ENCODE measurements around the gene GPR37L1.

GPR37L1 gene

DNA sequence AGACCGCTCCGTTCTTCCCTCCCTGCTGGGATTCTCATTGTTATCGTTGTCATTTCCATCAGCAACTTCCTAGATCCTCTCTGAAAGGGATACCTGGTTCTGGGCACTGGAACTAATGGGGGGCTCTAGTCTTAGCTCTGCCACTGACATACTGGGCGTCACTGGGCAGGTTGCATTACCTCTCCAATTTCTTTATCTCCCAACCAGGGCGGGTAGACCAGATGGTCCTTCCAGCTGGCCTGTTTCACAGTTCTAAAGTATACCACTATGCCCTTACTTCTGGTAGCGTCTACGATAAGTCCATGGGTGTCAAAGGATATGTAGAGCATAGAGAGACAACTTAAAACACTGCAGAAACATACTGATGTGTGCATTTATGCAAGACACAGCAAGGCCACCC is 1.4 kb downstream of the GPR37L1 start:
- H3K4me1 ChIP-seq (ENCODE audit: control insufficient read depth in 1 of 2, insufficient read depth in 2 of 2, low read length in 2 of 2), result no peaks in the 10 kb centered on the region
- H3K9me3 ChIP-seq (ENCODE audit: control insufficient read depth in 1 of 2, low read length in 2 of 2), result no peaks in the 10 kb centered on the region
- H3K27ac ChIP-seq (ENCODE audit: low read depth, low read length), result no peak overlapping the region
- no peaks in the 10 kb centered on the region for H3K27me3 ChIP-seq (ENCODE audit: control insufficient read depth in 1 of 2, insufficient read depth in 2 of 2, low read length in 2 of 2)
- no peak overlapping the region for H3K9ac ChIP-seq (ENCODE audit: low read depth in 1 of 2, low read length in 2 of 2)
- no peak overlapping the region for H3K4me3 ChIP-seq (ENCODE audit: low read depth in 1 of 2, low read length in 2 of 2)
- no peaks in the 10 kb centered on the region for H3K36me3 ChIP-seq (ENCODE audit: control insufficient read depth in 1 of 2, insufficient read depth in 2 of 2, low read length in 2 of 2)

DNA sequence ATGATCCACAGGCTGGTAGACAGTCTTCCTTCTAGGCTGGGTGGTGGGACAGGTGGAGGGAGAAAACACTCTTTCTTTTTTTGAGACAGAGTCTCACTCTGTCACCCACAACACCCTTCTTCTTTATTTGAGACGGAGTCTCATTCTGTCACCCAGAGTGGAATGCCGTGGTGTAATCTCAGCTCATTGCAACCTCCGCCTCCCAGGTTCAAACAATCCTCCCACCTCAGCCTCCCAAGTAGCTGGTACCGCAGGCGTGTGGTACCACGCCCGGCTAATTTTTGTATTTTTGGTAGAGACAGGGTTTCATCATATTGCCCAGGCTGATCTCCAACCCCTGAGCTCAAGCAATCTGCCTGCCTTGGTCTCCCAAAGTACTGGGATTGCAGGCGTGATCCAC is 2.9 kb downstream of the GPR37L1 start:
- H3K9me3 ChIP-seq (ENCODE audit: control insufficient read depth in 1 of 2, low read length in 2 of 2), result no peaks in the 10 kb centered on the region
- H3K27me3 ChIP-seq (ENCODE audit: control insufficient read depth in 1 of 2, insufficient read depth in 2 of 2, low read length in 2 of 2), result no peaks in the 10 kb centered on the region
- no peaks in the 10 kb centered on the region for H3K36me3 ChIP-seq (ENCODE audit: control insufficient read depth in 1 of 2, insufficient read depth in 2 of 2, low read length in 2 of 2)
- no peaks in the 10 kb centered on the region for H3K4me1 ChIP-seq (ENCODE audit: control insufficient read depth in 1 of 2, insufficient read depth in 2 of 2, low read length in 2 of 2)
- no peak overlapping the region for H3K27ac ChIP-seq (ENCODE audit: low read depth, low read length)
- no peak overlapping the region for H3K4me3 ChIP-seq (ENCODE audit: low read depth in 1 of 2, low read length in 2 of 2)
- H3K9ac ChIP-seq (ENCODE audit: low read depth in 1 of 2, low read length in 2 of 2), result no peak overlapping the region

DNA sequence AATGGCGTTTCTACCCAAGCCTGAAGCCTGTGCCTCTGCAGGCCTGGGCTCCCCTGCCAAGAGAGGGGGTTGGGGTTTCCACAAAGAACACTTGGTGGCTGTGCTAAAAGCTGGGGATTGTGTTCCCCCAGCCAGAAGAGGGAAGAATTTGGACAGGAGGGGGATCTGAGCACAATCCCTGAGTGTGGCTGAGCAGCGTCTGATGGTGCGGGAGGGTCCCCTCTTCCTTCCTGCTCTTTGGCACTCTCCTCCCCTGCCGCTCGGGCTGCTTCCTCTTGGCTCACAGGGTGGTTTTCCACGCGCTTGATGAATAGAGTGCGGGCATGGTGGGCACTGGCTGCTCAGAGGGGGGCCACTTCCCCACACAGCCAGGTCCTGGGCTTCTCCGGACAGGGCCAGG is 3.7 kb downstream of the GPR37L1 start:
- Histone ChIP-seq H3K4me1 (ENCODE audit: control insufficient read depth in 1 of 2, insufficient read depth in 2 of 2, low read length in 2 of 2) (no peaks in the 10 kb centered on the region), H3K9me3 (ENCODE audit: control insufficient read depth in 1 of 2, low read length in 2 of 2) (no peaks in the 10 kb centered on the region), H3K9ac (ENCODE audit: low read depth in 1 of 2, low read length in 2 of 2) (no peak overlapping the region), H3K36me3 (ENCODE audit: control insufficient read depth in 1 of 2, insufficient read depth in 2 of 2, low read length in 2 of 2) (no peaks in the 10 kb centered on the region), H3K27me3 (ENCODE audit: control insufficient read depth in 1 of 2, insufficient read depth in 2 of 2, low read length in 2 of 2) (no peaks in the 10 kb centered on the region), H3K4me3 (ENCODE audit: low read depth in 1 of 2, low read length in 2 of 2) (no peak overlapping the region), H3K27ac (ENCODE audit: low read depth, low read length) (no peak overlapping the region)

DNA sequence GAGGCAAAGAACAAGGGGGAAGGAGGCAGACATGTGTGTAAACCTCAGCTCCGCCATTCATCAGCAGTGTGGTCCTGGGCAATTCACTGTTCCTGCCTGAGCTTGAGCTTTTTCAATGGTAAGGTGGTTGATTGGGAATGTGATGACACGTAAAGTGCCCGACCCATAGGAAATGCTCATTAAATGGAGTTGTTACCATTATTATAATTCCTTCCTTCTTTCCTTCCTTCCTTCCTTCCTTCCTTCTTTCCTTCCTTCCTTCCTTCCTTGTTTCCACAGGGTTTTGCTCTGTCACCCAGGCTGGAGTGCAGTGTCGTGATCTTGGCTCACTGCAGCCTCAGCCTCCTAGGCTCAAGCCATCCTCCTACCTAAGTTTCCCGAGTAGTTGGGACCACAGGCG is 4.3 kb downstream of the GPR37L1 start:
- peaks cover 0 to under 1% of the 10 kb centered on the region in 2 donors for H3K36me3 ChIP-seq (ENCODE audit: control insufficient read depth in 1 of 2, insufficient read depth in 2 of 2, low read length in 2 of 2)
- no peaks in the 10 kb centered on the region for H3K9me3 ChIP-seq (ENCODE audit: control insufficient read depth in 1 of 2, low read length in 2 of 2)
- H3K4me3 ChIP-seq (ENCODE audit: low read depth in 1 of 2, low read length in 2 of 2), result no peak overlapping the region
- H3K27ac ChIP-seq (ENCODE audit: low read depth, low read length), result no peak overlapping the region
- H3K27me3 ChIP-seq (ENCODE audit: control insufficient read depth in 1 of 2, insufficient read depth in 2 of 2, low read length in 2 of 2), result no peaks in the 10 kb centered on the region
- H3K4me1 ChIP-seq (ENCODE audit: control insufficient read depth in 1 of 2, insufficient read depth in 2 of 2, low read length in 2 of 2), result peaks cover 0 to 2% of the 10 kb centered on the region in 2 donors
- no peak overlapping the region for H3K9ac ChIP-seq (ENCODE audit: low read depth in 1 of 2, low read length in 2 of 2)

DNA sequence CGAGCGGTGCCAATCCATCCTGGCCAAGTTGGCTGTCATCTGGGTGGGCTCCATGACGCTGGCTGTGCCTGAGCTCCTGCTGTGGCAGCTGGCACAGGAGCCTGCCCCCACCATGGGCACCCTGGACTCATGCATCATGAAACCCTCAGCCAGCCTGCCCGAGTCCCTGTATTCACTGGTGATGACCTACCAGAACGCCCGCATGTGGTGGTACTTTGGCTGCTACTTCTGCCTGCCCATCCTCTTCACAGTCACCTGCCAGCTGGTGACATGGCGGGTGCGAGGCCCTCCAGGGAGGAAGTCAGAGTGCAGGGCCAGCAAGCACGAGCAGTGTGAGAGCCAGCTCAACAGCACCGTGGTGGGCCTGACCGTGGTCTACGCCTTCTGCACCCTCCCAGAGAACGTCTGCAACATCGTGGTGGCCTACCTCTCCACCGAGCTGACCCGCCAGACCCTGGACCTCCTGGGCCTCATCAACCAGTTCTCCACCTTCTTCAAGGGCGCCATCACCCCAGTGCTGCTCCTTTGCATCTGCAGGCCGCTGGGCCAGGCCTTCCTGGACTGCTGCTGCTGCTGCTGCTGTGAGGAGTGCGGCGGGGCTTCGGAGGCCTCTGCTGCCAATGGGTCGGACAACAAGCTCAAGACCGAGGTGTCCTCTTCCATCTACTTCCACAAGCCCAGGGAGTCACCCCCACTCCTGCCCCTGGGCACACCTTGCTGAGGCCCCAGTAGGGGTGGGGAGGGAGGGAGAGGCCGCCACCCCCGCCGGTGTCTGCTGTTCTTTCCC is 5.3 kb downstream of the GPR37L1 start:
- Histone ChIP-seq H3K4me3 (ENCODE audit: low read depth in 1 of 2, low read length in 2 of 2) (no peak overlapping the region), H3K4me1 (ENCODE audit: control insufficient read depth in 1 of 2, insufficient read depth in 2 of 2, low read length in 2 of 2) (peaks cover 0 to 11% of the 10 kb centered on the region in 2 donors), H3K9me3 (ENCODE audit: control insufficient read depth in 1 of 2, low read length in 2 of 2) (no peaks in the 10 kb centered on the region), H3K9ac (ENCODE audit: low read depth in 1 of 2, low read length in 2 of 2) (no peak overlapping the region), H3K27ac (ENCODE audit: low read depth, low read length) (no peak overlapping the region), H3K36me3 (ENCODE audit: control insufficient read depth in 1 of 2, insufficient read depth in 2 of 2, low read length in 2 of 2) (peaks cover 1 to 10% of the 10 kb centered on the region in 2 donors), H3K27me3 (ENCODE audit: control insufficient read depth in 1 of 2, insufficient read depth in 2 of 2, low read length in 2 of 2) (no peaks in the 10 kb centered on the region)

DNA sequence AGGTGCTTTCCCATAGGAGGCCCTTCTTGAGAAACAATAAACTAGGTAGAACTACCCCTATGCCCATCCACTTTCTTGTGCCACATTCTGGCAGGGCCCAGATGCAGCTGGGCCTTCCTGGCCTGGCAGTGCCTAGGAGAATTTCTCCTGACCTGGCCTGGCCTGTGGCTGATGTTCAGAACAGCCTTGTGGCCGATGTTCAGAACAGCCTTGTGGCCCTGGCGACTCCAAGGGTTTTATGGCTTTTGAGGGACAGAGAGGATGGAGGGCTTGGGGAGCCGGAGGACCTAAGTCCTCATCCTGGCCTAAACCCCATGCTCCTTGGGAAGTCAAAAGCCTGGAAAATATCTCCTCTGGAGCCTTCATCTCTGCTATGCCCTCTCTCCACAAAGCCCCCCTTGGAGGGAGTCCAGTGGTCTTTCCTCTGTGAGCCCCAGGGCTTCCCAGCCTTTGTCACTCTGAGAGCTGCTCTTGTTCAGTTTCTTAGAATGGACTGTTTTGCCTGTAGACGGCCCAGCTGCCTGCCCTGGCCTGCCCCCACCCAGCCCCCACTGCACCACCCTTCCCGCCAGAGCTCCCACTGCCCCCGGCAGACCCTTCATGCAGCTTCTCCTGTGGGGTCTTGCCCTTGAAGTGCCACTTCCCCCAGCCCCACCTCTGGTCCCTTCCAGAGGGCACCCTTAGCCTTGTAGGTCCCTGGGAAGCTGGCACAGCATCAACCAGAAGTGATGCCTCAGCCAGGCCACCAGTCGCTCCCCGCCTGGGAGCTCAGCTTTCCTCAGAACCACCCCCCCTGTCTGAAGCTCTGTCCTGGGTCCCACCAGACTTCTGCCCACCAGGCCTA is 7.0 kb downstream of the GPR37L1 start:
- Histone ChIP-seq H3K9ac (ENCODE audit: low read depth in 1 of 2, low read length in 2 of 2) (no peak overlapping the region), H3K4me3 (ENCODE audit: low read depth in 1 of 2, low read length in 2 of 2) (no peak overlapping the region), H3K27ac (ENCODE audit: low read depth, low read length) (no peak overlapping the region), H3K36me3 (ENCODE audit: control insufficient read depth in 1 of 2, insufficient read depth in 2 of 2, low read length in 2 of 2) (peaks cover 4 to 22% of the 10 kb centered on the region in 2 donors), H3K4me1 (ENCODE audit: control insufficient read depth in 1 of 2, insufficient read depth in 2 of 2, low read length in 2 of 2) (peaks cover 0 to 11% of the 10 kb centered on the region in 2 donors), H3K9me3 (ENCODE audit: control insufficient read depth in 1 of 2, low read length in 2 of 2) (no peaks in the 10 kb centered on the region), H3K27me3 (ENCODE audit: control insufficient read depth in 1 of 2, insufficient read depth in 2 of 2, low read length in 2 of 2) (no peaks in the 10 kb centered on the region)

DNA sequence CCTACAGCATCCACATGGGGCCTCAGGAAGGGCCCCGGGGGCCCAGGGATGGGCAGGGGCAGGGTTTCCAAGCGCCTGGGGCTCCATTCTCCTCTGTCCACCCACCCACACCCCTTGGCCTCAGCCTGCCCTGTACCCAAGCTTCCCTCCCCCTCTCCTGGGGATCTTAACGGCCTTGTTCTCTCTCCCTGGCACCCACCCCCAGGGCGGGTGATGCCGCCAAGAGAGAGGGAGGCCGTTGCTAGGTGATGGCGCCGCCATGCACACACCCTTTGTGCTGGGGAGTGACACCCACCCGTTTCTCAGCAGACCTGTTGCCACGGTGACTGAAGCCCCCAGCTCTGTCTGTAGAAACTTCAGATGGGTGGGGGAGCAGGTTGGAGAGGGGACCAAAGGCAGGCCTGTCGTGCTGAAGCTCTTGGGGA is 7.6 kb downstream of the GPR37L1 start:
- H3K4me3 ChIP-seq (ENCODE audit: low read depth in 1 of 2, low read length in 2 of 2), result no peak overlapping the region
- peaks cover 0 to 11% of the 10 kb centered on the region in 2 donors for H3K4me1 ChIP-seq (ENCODE audit: control insufficient read depth in 1 of 2, insufficient read depth in 2 of 2, low read length in 2 of 2)
- H3K9ac ChIP-seq (ENCODE audit: low read depth in 1 of 2, low read length in 2 of 2), result no peak overlapping the region
- H3K27me3 ChIP-seq (ENCODE audit: control insufficient read depth in 1 of 2, insufficient read depth in 2 of 2, low read length in 2 of 2), result no peaks in the 10 kb centered on the region
- H3K36me3 ChIP-seq (ENCODE audit: control insufficient read depth in 1 of 2, insufficient read depth in 2 of 2, low read length in 2 of 2), result peaks cover 4 to 26% of the 10 kb centered on the region in 2 donors
- H3K27ac ChIP-seq (ENCODE audit: low read depth, low read length), result no peak overlapping the region
- no peaks in the 10 kb centered on the region for H3K9me3 ChIP-seq (ENCODE audit: control insufficient read depth in 1 of 2, low read length in 2 of 2)

DNA sequence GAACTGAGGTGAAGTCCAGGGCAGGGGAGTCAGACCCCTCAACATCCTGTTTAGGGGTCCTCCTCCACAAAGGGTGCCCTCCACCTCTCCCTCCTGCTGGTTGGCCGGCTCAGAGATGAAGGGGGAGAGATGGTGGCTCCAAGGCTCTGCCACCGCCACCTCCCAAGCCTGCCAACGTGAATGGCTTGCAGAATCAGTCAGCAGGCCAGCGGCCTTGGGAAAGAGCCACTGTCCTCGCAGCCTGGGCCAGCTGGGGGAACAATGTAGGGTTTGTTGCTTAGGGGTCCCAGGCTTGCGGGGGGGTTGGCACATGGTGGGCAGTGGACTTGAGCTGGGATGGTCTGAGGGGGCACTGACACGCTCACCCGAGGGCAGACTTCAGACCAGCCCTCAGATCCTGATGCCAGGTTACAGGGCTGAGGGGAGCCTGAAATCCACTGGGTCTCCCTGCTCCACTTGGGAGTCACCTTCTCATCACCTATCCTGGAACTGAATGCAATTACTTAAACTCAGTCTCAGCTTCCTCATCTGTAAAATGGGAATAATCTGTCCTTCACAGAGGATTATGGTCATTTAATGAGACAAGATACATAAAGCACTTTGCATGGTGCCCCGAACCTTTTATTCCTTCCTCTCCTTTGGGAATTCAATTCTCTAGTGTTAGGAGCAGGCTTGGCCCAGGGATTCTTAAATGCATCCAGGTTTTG is 8.3 kb downstream of the GPR37L1 start:
- H3K36me3 ChIP-seq (ENCODE audit: control insufficient read depth in 1 of 2, insufficient read depth in 2 of 2, low read length in 2 of 2), result peaks cover 4 to 32% of the 10 kb centered on the region in 2 donors
- no peak overlapping the region for H3K27ac ChIP-seq (ENCODE audit: low read depth, low read length)
- H3K27me3 ChIP-seq (ENCODE audit: control insufficient read depth in 1 of 2, insufficient read depth in 2 of 2, low read length in 2 of 2), result no peaks in the 10 kb centered on the region
- H3K9ac ChIP-seq (ENCODE audit: low read depth in 1 of 2, low read length in 2 of 2), result no peak overlapping the region
- no peak overlapping the region for H3K4me3 ChIP-seq (ENCODE audit: low read depth in 1 of 2, low read length in 2 of 2)
- H3K4me1 ChIP-seq (ENCODE audit: control insufficient read depth in 1 of 2, insufficient read depth in 2 of 2, low read length in 2 of 2), result peaks cover 0 to 11% of the 10 kb centered on the region in 2 donors
- no peaks in the 10 kb centered on the region for H3K9me3 ChIP-seq (ENCODE audit: control insufficient read depth in 1 of 2, low read length in 2 of 2)

DNA sequence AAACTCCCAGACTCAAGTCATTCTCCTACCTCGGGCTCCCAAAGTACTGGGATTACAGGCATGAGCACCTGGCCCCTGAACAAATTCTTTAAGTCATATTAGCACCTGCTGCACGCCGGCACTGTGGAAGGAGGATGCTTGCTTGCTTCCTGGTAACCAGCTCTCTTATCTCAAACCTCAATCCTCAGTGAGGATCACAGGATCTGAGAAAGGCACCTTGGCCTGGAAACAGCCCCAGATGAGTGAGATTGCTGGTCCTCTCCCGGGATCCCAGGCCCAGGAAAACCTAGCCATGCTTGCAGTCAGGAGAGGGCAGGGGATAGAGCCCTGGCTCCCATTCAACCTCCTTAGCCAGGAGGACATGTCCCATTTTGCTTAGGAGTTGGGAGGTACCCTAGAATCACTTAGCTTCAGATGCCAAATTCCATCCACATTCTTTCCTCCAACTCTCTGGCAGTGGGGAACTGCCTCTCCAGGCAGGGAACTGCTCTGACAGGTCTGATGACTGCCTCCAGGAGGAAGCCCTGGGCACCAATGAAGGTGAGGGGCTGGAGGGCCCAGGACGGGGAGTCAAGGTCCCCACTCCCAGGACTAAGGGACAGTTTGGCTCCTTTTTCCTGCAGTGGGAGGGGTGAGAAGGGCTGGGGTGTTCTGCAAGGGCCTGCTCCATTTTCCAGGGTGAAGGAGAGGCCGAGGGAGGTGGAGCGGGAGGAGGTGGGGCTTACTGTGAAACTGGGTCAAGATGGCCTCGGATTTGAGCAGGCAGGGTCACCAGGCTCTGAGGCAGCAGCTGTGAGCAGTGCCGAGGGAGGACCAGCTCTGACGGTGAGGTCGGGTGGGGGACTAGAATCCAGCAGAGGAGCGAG is 9.5 kb downstream of the GPR37L1 start:
- H3K27me3 ChIP-seq (ENCODE audit: control insufficient read depth in 1 of 2, insufficient read depth in 2 of 2, low read length in 2 of 2), result no peaks in the 10 kb centered on the region
- peaks cover 0 to 11% of the 10 kb centered on the region in 2 donors for H3K4me1 ChIP-seq (ENCODE audit: control insufficient read depth in 1 of 2, insufficient read depth in 2 of 2, low read length in 2 of 2)
- peaks cover 4 to 32% of the 10 kb centered on the region in 2 donors for H3K36me3 ChIP-seq (ENCODE audit: control insufficient read depth in 1 of 2, insufficient read depth in 2 of 2, low read length in 2 of 2)
- H3K9me3 ChIP-seq (ENCODE audit: control insufficient read depth in 1 of 2, low read length in 2 of 2), result no peaks in the 10 kb centered on the region
- H3K4me3 ChIP-seq (ENCODE audit: low read depth in 1 of 2, low read length in 2 of 2), result no peak overlapping the region
- H3K9ac ChIP-seq (ENCODE audit: low read depth in 1 of 2, low read length in 2 of 2), result no peak overlapping the region
- H3K27ac ChIP-seq (ENCODE audit: low read depth, low read length), result peak overlapping the region; percentile 53

Data from duodenal mucosa (tissue), 2 donors.